GM04503 (cell line): ENCODE results near the gene FAM13A.
"Not testable (repeated sequence)": the region's sequence is repeated elsewhere in the genome, so short reads cannot be mapped to it uniquely, and the experiment has no call there.

Experiments
- DNase-seq: peaks from one replicate; pipeline ENCODE4 v3.0.0-alpha.2; 2012; ENCODE audit warnings: low read depth

Gene FAM13A

DNA sequence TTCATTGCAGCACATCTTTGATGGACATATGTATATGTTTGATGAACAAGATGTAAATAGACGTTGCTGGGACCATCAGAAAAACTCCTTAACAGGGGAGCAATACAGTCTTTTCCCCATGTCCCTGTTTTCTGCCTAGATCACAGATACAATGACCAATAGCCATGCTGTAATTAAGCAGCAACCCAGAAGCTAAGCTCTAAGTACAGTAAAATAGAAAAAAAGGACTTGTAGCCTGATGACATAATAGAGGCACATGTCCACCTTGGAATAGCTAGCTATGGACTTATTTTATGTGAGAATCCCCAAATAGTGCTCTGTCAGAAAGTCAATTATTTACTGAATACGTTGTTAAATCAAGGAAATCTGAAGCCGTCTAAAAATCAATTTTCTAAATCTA, 14.9 kb downstream of the FAM13A start:
- DNase-seq = no peak

- DNase-seq = no peak
Measured at GRCh38 chr4:89039730-89040338, 17.2 kb downstream of the FAM13A start.

GRCh38 chr4:89036535-89036934, 20.4 kb downstream of the FAM13A start:
- DNase-seq = no peak

- no peak for DNase-seq
Measured at GRCh38 chr4:89031272-89031671, 25.7 kb downstream of the FAM13A start.

GRCh38 chr4:89029591-89029990, 27.4 kb downstream of the FAM13A start:
- DNase-seq = no peak

DNA sequence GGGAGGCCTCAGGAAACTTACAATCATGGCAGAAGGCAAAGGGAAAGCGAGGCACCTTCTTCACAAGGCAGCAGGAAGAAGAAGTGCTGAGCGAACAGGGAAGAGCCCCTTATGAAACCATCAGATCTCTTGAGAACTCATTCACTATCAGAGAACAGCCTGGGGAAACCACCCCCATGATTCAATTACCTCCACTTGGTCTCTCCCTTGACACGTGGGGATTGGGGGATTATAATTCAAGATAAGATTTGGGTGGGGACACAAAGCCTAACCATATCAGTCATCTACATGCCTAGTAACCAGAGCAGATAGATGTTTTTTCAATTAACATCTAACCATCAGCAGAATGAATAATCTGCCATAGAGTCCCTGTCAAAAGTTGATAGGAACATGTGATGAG, 30.4 kb downstream of the FAM13A start:
- no peak for DNase-seq

- DNase-seq = peak; percentile 24
Measured at GRCh38 chr4:89024051-89024675, 32.8 kb downstream of the FAM13A start.

GRCh38 chr4:89023140-89023539, 33.8 kb downstream of the FAM13A start:
- no peak for DNase-seq

- DNase-seq = no peak
Measured at GRCh38 chr4:89022426-89023128, 34.4 kb downstream of the FAM13A start.

DNA sequence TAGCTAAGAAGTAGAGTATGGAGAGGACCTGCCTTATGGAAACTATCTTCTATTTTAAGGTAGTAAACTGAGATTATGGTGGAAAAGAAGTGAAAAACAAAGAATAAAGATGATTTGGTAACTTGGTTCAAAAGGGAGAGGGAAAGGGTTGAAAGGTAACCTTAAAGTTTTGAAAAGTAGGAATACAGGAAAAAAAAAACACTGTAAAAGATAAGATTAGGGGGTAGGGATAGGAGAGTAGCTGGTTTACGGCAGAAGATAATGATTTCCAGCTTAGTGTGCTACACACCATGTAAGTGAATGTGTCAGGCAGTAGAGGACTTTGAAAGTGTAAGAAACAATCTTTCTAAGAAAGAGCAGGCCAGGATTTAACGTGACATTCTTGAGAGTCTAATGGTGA, 35.3 kb downstream of the FAM13A start:
- DNase-seq = no peak

- no peak for DNase-seq
Measured at GRCh38 chr4:89021062-89021461, 35.9 kb downstream of the FAM13A start.

DNA sequence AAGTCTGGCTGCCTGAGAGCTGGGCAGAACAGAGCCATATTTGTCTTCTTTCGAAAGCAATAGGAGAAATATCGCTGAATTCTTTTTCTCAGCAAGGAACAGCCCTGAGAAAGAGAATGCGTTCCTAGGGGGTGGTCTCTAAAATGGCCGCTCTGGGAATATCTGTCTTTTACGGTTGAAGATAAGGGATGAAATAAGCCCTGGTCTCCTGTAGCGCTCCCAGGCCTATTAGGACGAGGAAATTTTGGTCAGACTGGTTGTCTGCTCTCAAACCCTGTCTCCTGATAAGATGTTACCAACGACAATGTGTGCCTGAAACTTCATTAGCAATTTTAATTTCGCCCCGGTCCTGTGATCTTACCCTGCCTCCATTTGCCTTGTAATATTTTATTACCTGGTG, 42.1 kb downstream of the FAM13A start:
- DNase-seq = not testable (repeated sequence)

- no peak for DNase-seq
Measured at GRCh38 chr4:89009761-89010369, 47.1 kb downstream of the FAM13A start.

- DNase-seq = no peak
Measured at GRCh38 chr4:89009115-89009514, 47.9 kb downstream of the FAM13A start.

DNA sequence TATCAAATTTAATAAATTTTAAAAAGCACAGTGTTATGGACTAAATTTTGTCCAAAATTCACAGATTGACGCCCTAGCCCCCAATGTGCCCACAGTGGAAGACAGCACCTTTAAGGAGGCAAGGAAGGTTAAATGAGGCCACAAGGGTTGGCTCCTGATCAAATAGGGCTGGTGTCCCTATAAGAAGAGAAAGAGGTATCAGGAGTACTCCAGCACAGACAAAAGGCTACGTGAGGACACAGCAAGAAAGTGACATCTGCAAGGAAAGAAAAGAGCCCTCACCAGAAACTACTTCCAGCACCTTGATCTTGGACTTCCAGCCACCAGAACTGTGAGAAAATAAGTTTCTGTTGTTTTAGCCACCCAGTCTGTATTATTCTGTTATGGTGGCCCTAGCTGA, 48.8 kb downstream of the FAM13A start:
- no peak for DNase-seq

GRCh38 chr4:89007338-89007939, 49.5 kb downstream of the FAM13A start:
- no peak for DNase-seq

DNA sequence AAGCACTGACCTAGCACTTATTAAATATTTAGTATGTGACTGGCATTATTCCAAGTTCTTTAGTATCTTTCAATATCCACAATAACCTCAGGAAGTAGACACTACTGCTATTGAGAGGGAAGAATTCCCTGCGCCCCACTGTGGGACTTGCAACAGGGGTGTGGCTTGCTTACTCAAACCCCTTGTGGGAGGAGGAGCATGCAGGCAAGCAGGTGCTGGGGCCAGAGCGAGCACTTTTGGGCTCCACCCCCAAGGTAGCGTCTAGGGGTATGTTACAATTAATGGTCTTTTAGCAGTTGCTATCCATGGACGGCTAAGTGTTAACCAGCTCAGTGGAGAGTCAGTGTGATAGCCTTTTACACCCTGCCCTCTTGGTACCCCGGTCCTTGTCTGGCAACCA, 50.7 kb downstream of the FAM13A start:
- DNase-seq = no peak

DNA sequence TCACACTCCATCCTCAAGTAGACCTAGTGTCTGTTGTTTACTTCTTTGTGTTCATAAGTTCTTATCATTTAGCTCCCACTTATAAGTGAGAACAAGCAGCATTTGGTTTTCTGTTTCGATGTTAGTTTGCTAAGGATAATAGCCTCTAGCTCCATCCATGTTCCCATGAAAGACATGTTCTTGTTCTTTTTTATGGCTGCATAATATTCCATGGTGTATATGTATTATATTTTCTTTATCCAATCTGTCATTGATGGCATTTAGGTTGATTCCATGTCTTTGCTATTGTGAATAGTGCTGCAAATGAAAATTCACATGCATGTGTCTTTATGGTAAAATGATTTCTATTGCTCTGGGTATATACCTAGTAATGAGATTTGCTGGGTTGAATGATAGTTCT, 51.9 kb downstream of the FAM13A start:
- DNase-seq = not testable (repeated sequence)

- DNase-seq = no peak
Measured at GRCh38 chr4:89001647-89002445, 55.1 kb downstream of the FAM13A start.

DNA sequence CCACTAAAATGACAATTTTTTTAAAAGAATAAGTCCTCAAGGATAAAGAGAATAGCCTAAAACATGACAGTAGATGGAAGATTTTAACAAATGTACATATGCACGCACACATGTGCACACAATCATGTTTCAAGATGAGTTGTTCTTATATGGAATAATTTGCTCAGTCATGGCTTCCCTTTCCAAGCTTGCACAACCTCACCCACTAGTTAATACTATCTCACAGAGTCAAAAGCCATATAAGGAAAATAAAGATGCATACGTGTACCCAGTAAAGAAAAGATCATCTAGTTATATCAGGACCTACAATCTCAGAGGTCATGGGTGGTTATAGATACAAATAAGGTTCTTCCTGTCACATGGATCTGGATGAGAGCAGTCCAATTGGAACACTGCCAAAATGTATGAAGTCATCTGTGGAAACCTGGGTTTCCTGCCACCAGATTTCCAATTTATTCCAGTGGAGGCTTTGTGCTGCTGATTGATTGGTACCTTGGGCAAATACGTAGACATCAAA, 56.1 kb downstream of the FAM13A start:
- DNase-seq = no peak

GRCh38 chr4:89000382-89000781, 56.6 kb downstream of the FAM13A start:
- no peak for DNase-seq
